GM12892 (cell line): Measurements from ENCODE around the gene ELF1.
"Not testable (repeated sequence)": the region's sequence is repeated elsewhere in the genome, so short reads cannot be mapped to it uniquely, and the experiment has no call there.

Experiments used
- DNase-seq: peaks from one replicate; pipeline ENCODE4 v3.0.0; 2011; ENCODE audit not compliant: insufficient read length
- FAIRE-seq: peaks from 2 replicates; lab custom pipeline; 2011; peaks lifted over from hg19 to GRCh38; lab: Jason Lieb, UNC
- POLR2A ChIP-seq: IDR thresholded peaks from 2 replicates; pipeline ENCODE4 v1.6.1; 2011; ENCODE audit warnings: low read depth, low read length, control low read depth
- POLR2AphosphoS5 ChIP-seq: IDR thresholded peaks from 2 replicates; pipeline ENCODE4 v1.6.1; 2011; ENCODE audit warnings: low read depth, low read length, control low read depth
- TAF1 ChIP-seq: IDR thresholded peaks from 2 replicates; pipeline ENCODE4 v1.6.1; 2011; ENCODE audit warnings: low read depth, mild to moderate bottlenecking, control low read depth, low read length, borderline replicate concordance

Gene ELF1

GRCh38 chr13:40983725-40984667 lies 35.1 kb downstream of the ELF1 start:
- DNase-seq (no peak), FAIRE-seq (peak; percentile 61)
- no peak for TF ChIP-seq POLR2AphosphoS5
- TF ChIP-seq TAF1: no peak
- TF ChIP-seq POLR2A: no peak

GRCh38 chr13:40983259-40983658 lies 35.9 kb downstream of the ELF1 start:
- no peak for DNase-seq
- TF ChIP-seq POLR2A: no peak
- TF ChIP-seq POLR2AphosphoS5: no peak
- no peak for TF ChIP-seq TAF1
- FAIRE-seq: no peak

GRCh38 chr13:40982772-40983171 lies 36.3 kb downstream of the ELF1 start:
- TF ChIP-seq POLR2AphosphoS5 (peak; percentile 61), POLR2A (peak; percentile 59; the same call in 1 of the 2 replicates), TAF1 (no peak)
- FAIRE-seq: peak; percentile 98
- no peak for DNase-seq

- TF ChIP-seq TAF1: no peak
- TF ChIP-seq POLR2A: no peak
- no peak for TF ChIP-seq POLR2AphosphoS5
- peak; percentile 70 for FAIRE-seq
- no peak for DNase-seq
These were observed 37.2 kb downstream of the ELF1 start for GRCh38 chr13:40981949-40982348.

- FAIRE-seq: no peak
- DNase-seq: no peak
- TF ChIP-seq POLR2AphosphoS5 (no peak), POLR2A (no peak), TAF1 (no peak)
These were observed 37.8 kb downstream of the ELF1 start for GRCh38 chr13:40981361-40981760.

- DNase-seq (no peak), FAIRE-seq (peak; percentile 78)
- TF ChIP-seq POLR2A (no peak), POLR2AphosphoS5 (no peak), TAF1 (no peak)
These were observed 38.7 kb downstream of the ELF1 start for GRCh38 chr13:40980461-40980860.

GRCh38 chr13:40979232-40979631 lies 39.9 kb downstream of the ELF1 start:
- TF ChIP-seq POLR2AphosphoS5 (no peak), POLR2A (no peak), TAF1 (no peak)
- FAIRE-seq: peak; percentile 67

GRCh38 chr13:40978109-40978508 lies 41.0 kb downstream of the ELF1 start:
- DNase-seq, FAIRE-seq: not testable (repeated sequence)

More at GRCh38 chr13:40979232-40979631, 39.9 kb downstream of the ELF1 start:
- no peak for DNase-seq

GRCh38 chr13:40975441-40975840 lies 43.7 kb downstream of the ELF1 start:
- TF ChIP-seq TAF1 (no peak), POLR2A (no peak), POLR2AphosphoS5 (no peak)
- DNase-seq: no peak
- peak; percentile 50 for FAIRE-seq

GRCh38 chr13:40974460-40975407 lies 44.4 kb downstream of the ELF1 start:
- peak; percentile 98 for FAIRE-seq
- no peak for DNase-seq
- TF ChIP-seq TAF1 (no peak), POLR2AphosphoS5 (no peak), POLR2A (no peak)

- DNase-seq (no peak), FAIRE-seq (no peak)
These were observed 45.7 kb downstream of the ELF1 start for GRCh38 chr13:40973409-40973808.

GRCh38 chr13:40971321-40971720 lies 47.8 kb downstream of the ELF1 start:
- no peak for TF ChIP-seq TAF1
- FAIRE-seq (peak; percentile 27), DNase-seq (no peak)

More at GRCh38 chr13:40973409-40973808, 45.7 kb downstream of the ELF1 start:
- TF ChIP-seq POLR2A (no peak), TAF1 (no peak), POLR2AphosphoS5 (no peak)
